Measurements from ENCODE around the gene ZNF830.
A peak's percentile ranks its signal among the peaks of the same experiment; 100 is the strongest.
"Not testable (repeated sequence)": the region's sequence is repeated elsewhere in the genome, so short reads cannot be mapped to it uniquely, and the experiment has no call there.

ZNF830 gene

DNA sequence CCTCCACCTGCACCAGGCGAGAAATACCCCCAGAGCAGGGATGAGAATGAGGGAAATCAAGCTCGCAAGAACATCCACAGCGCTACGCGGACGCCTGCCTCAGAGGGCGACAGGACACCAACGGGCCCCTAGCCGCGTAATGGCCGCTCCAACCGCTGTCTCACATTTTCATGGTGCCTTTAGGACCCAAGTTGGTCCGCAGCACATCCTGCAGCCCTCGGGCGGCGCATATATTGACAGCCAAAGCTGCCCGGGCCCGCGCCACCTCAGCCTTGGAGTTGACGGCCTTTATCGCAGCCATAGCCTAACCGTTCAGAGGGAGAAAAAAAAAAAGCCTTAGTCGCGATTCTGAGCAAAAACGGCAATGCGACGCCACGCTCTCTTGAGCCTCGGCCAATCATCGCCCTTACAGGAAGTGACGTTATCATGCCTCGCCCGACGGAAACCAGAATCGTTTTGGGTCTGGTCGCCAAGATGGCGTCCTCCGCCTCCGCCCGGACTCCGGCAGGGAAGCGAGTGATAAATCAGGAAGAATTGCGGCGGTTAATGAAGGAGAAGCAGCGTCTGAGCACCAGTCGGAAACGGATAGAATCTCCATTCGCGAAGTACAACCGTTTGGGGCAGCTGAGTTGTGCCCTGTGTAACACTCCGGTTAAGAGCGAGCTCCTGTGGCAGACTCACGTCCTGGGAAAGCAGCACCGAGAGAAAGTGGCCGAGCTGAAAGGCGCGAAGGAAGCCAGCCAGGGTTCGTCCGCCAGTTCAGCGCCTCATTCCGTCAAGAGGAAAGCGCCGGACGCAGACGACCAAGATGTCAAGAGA lies at the start of gene ZNF830, which contains the start of gene CCT6B:
Gene ZNF830 (plus strand): TSS at position 448 of the 819 bp plus-strand sequence. CDS start 27 bp downstream, at position 475.
Gene CCT6B (minus strand): TSS at position 368 of the 819 bp plus-strand sequence. CDS start 67 bp downstream, at position 301.
- peak; percentile 55 to 68 for DNase-seq (ENCODE audit: low read depth in 2 of 2)

DNA sequence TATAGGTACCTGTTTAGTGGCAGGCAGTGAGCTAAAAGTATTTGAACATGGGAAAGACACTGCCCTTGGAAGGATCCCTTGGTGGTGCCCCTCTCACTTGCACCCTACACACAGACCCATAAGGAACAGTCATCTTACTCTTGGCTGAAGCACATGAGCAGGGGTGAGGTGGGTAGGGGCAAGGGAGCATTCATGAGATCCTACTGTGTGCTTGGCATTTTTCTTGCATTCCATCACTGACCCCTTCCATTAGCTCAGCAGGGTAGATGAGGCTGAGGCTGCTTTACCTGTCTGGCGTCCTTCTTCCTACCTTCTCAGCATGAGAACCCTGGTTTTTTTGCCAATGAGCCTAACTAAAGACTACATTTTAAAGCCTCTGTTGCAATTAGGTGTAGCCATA lies 48.3 kb upstream of the ZNF830 start:
- DNase-seq (ENCODE audit: low read depth in 2 of 2) = no peak

DNA sequence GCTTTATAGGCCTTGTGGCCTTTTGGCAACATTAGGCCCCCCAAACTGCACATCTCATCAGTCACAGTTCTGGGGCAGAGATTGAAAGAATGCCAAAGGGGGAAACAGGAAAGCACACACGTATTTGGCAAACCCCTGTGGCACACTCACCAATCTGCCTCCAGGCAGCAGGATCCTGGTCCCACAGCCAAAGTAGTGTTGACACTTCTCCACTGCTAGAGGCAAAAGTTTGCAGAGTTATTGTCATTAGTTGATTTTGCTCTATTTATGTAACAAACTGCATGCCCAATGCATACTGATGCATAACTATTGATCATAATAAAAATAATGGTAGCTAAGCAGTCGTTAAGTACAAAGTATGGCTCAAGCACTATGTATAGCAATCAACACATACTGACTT lies 45.2 kb upstream of the ZNF830 start:
- DNase-seq (ENCODE audit: low read depth in 2 of 2) = no peak

- no peak for DNase-seq (ENCODE audit: low read depth in 2 of 2)
These were observed 44.0 kb upstream of the ZNF830 start for GRCh38 chr17:34917381-34917780.

- no peak for DNase-seq (ENCODE audit: low read depth in 2 of 2)
These were observed 40.7 kb upstream of the ZNF830 start for GRCh38 chr17:34920676-34921075.

DNA sequence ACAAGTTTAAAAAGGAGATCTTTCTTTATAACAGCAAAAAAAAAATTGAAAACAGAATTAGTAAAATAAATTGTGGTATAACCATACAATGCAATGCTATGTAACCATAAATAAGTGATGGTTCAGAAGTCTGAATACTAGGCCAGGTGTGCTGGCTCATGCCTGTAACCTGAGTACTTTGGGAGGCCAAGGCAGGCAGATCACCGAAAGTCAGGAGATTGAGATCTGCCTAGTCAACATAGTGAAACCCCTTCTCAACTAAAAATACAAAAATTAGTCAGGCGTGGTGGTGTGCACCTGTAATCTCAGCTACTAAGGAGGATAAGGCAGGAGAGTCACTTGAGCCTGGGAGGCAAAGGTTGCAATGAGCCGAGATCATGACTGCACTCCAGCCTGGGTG lies 34.7 kb upstream of the ZNF830 start:
- DNase-seq (ENCODE audit: low read depth in 2 of 2) = no peak

GRCh38 chr17:34930283-34930682 lies 31.1 kb upstream of the ZNF830 start:
- DNase-seq (ENCODE audit: low read depth in 2 of 2) = no peak

GRCh38 chr17:34950780-34951179 lies 10.6 kb upstream of the ZNF830 start:
- not testable (repeated sequence) for DNase-seq (ENCODE audit: low read depth in 2 of 2)

DNA sequence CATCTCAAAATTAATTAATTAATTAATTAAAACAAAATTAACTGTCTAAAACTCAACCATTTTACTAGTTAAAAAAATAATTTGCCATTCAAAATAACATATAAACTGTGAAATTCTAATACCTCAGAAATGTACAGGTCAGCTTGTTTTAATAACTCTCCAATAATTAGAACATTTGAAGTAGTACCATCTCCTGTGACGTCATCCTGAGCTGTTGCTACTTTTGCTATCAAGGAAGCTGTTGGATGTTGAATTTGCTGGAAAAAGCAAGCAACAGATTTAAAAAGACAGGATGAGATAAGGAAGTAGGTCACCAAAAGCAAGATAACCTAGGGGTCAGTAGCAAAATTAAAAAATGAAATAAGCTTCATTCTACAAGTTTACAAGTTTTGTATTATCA lies 2.9 kb upstream of the ZNF830 start:
- no peak for DNase-seq (ENCODE audit: low read depth in 2 of 2)

- no peak for DNase-seq (ENCODE audit: low read depth in 2 of 2)
These were observed 12.8 kb downstream of the ZNF830 start for GRCh38 chr17:34974179-34974578.

DNA sequence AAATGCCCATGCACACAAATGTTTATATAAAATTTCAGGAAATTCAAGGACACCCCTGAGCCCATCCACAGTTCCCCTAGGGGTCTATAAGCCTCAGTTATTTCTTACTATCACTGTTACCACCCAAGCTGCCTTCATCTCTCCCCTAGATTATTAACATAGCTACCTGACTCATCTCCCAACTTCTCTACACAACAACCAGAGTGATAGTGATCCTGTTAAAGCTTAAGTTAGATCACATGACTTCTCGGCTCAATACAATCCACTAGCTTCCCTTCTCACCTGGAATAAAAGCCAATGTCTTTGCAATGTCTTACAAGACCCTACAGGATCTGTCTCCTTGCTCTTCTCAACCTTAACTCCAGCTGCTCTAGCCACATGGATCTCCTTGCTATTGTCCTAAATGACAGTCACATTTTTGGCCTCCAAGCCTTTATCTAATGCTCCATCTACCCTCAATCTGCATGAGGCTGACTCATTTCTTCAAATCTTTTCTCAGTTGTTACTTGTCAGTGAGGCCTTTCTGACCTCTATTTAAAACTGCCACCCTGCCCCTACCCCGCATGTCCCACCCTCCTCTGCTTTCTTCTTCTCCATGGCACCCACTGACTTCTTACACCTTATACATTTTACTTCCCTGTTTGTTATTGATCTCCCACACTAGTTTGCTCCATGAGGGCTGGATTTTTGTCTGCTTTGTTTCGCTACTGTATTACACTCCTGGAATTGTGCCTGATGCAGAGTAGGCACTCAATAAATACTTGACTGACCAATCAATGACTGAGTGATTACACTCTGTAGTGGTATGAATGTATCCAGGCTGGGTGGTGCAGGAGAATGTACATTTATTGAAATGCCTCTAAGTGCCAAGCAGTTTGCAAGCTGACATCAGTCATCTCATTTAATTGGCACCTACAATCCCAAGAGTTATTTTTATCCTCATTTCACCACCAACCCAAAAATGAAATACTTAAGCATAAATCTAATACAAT lies 13.8 kb downstream of the ZNF830 start:
- DNase-seq (ENCODE audit: low read depth in 2 of 2) = no peak

- DNase-seq (ENCODE audit: low read depth in 2 of 2) = no peak
These were observed 17.8 kb downstream of the ZNF830 start for GRCh38 chr17:34979153-34979552.

DNA sequence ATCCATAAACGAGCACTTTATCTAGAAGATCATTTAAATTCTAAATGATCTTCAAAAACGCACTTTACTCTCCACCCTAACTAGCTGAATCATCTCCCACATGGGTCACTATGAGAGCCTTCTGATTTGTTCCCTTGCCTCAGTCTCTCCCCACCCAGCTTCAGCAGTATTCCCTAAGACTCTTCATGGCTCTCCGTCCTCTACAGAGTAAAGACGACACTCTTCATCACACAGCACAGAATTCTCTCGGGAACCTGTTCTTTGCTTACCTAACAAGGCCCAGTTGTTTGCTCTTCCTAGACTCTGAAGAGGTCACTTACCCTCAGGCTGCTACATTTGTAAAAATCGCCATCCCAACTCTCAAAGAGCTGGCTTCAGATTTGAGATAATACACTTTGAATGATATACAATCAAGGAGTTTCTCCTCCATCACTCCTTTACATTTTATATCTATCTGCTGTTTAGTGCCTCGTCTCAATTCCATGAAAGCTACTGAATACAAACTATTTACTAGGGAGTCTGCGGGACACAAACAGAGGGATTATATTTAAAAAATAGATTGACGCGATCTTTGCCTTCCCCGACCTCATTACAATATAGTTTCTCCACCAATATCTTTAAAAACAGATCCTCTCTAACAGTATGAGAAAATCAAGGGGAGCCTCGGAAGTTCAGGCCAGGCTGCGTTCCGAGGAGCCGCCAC lies 18.5 kb downstream of the ZNF830 start:
- DNase-seq (ENCODE audit: low read depth in 2 of 2) = no peak

GRCh38 chr17:34980353-34980680 lies 19.0 kb downstream of the ZNF830 start, which contains the start of gene LIG3:
Gene LIG3 (plus strand): TSS chr17:34980512. CDS start chr17:34983006, 2,494 bp downstream.
- peak; percentile 85 to 89 for DNase-seq (ENCODE audit: low read depth in 2 of 2)

DNA sequence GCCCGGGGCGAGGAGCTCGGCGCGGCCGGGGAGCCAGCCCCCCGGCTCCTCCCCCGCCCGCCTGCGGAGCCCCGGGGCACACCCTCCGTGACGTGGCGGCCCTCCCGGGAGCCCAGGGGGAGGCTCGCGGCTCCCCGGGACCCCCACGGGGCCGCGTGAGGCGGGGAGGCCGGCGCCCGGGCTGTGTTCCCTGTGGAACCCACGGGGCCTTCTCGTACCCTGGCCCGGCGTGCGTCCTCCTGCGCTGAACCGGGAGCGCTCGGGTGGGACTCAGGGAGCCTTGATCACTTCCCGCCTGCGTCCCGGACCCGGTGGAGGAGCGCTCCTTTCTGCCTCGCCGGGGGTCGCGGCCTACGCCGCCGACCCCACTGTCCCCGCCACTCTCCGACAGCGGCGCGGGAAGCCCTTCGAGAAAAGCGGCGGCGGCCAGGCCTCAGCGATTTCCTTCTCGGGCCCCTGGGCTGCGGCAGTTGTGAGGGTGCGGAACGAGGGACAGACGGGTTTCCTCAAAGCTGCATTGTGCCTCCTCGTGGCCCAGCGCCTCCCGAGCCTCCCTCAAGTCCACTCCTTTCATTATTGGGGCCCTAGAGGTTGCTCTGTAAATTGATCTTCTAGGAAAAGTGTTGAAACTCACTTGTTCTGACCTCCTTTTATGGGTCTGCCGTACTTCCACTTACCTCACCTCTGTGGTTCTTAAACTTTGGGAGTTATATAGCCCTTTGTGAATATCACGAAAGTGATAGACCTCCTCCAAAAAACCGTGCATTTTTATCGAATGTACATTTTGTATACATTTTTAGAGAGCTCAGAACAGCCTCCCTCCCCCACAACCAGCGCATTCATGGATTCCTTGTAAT lies 19.6 kb downstream of the ZNF830 start:
- DNase-seq (ENCODE audit: low read depth in 2 of 2) = peak; percentile 48 to 60

GRCh38 chr17:34981538-34982241 lies 20.4 kb downstream of the ZNF830 start:
- no peak for DNase-seq (ENCODE audit: low read depth in 2 of 2)

DNA sequence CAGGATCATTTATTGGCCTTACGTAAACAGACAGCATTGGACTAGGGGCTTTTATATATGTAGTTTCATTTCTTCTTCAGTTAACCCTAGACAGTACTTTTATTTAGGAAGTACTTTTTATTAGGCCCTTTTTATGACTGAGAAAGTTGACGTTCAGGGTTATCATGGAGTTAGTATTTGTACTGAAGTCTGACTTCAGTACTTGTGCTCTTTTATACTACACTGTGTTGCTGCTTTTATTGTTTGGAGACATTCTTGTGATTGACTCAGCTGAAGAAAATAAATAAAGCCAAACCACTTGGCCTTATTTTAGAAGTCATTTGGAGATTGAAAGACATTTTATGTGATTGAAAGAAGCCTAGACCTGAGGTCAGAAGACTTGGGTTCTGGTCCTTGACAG lies 25.9 kb downstream of the ZNF830 start:
- DNase-seq (ENCODE audit: low read depth in 2 of 2) = no peak

DNA sequence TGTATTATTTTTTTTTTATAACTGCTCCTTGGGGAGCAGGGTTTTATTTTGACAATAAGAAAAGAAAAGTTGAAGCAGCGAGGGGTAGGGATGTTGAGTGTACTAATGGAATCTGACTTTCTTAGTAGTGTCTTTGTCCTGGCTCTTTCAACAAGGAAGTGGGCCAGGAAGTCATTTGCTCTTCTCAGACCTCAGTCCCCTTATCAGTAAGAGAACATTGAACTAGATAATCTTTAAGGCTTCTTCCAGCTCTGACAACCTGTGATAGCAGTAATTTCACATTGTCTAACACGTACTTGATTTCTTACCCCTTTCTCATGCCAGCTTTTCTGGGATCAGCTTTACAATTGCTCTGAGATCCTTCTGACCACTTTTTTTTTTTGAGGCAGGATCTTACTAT lies 27.3 kb downstream of the ZNF830 start:
- DNase-seq (ENCODE audit: low read depth in 2 of 2) = no peak

GRCh38 chr17:34989473-34989872 lies 28.1 kb downstream of the ZNF830 start:
- DNase-seq (ENCODE audit: low read depth in 2 of 2) = no peak

DNA sequence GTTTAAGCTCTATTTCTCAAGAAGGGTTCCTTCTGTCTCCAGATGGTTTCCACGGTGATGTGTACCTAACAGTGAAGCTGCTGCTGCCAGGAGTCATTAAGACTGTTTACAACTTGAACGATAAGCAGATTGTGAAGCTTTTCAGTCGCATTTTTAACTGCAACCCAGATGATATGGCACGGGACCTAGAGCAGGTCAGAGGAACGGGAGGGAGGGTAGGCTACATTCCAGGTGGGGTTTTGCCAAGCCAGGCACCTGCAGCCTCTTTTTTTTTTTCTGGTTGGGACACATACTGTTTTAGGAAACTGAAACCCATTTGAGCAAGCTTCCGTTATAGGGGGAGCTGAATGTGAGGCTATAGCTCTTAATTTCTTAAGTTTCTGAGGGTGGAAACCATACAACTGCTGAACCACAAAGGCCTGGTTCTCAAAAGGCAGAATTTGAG lies 29.6 kb downstream of the ZNF830 start:
- DNase-seq (ENCODE audit: low read depth in 2 of 2) = no peak
